ENCODE results near the gene GALNT10. TPM values are rescaled to one million over a fixed set of nuclear protein-coding genes. Genes with fewer than 3 reads are reported as not detected.

Gene GALNT10
- total RNA-seq, 1 experiment from 2014 or later = 27.8 TPM

DNA sequence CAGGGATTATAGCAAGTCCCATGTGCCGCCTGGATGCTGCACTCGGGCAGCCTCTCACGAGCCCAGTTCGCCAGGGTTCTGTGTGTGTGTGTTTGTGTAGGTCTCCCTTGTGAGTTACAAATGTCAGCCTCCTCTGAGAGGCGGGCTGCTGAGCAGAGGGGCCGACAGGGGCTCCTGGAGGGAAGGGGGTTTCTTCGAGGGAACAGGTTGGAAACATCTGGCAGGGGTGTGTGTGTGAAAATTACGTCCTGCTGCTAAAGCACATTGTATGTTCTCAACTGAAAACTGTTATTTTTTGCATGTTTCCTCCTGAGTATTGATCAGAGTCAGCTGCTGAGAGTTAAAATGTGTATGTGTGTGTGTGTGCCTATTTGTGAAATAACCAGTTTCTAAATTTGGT lies 9.7 kb downstream of the GALNT10 start:
- Histone ChIP-seq H3K27me3 (ENCODE audit: insufficient read depth, low read length) (no peaks in the 10 kb centered on the region), H3K9me3 (ENCODE audit: control insufficient read depth in 1 of 2, insufficient read depth in 1 of 2, low read depth in 1 of 2, low read length in 2 of 2) (no peaks in the 10 kb centered on the region), H3K79me2 (ENCODE audit: insufficient read depth, low read length) (no peaks in the 10 kb centered on the region), H2AFZ (ENCODE audit: low read depth, low read length, poor library complexity, severe bottlenecking) (no peak overlapping the region), H3K4me2 (ENCODE audit: low read length) (no peak overlapping the region), H3K36me3 (ENCODE audit: control insufficient read depth in 1 of 2, insufficient read depth in 2 of 2, low read length in 2 of 2) (no peaks in the 10 kb centered on the region), H3K9ac (ENCODE audit: low read length) (no peak overlapping the region), H3K27ac (ENCODE audit: low read depth, low read length) (no peak overlapping the region), H3K4me3 (replicated peaks in 1 of 2; ENCODE audit: low read depth in 1 of 2, low read length in 2 of 2) (no peak overlapping the region), H3K4me1 (ENCODE audit: control insufficient read depth in 1 of 2, insufficient read depth in 2 of 2, low read length in 2 of 2) (peaks cover 0 to 5% of the 10 kb centered on the region in 2 experiments; a peak in 1 of 4 replicates), H3K9me2 (ENCODE audit: insufficient read depth) (no peaks in the 10 kb centered on the region), H4K20me1 (ENCODE audit: insufficient read depth) (no peaks in the 10 kb centered on the region)
- intact Hi-C loops (cut with micrococcal nuclease) = no loop called here
- DNase-seq (ENCODE audit: low read depth, low spot score) (no peak), ATAC-seq (no peak)
- ChIA-PET POLR2A (no interaction called here), RAD21 (ENCODE audit: low non-redundant PET in 1 of 2, low total read pairs in 2 of 2, uncharacterized antibody in 2 of 2, unreplicated experiment in 2 of 2) (no interaction called here), CTCF (no interaction called here)
- TF ChIP-seq, protein P1, sequence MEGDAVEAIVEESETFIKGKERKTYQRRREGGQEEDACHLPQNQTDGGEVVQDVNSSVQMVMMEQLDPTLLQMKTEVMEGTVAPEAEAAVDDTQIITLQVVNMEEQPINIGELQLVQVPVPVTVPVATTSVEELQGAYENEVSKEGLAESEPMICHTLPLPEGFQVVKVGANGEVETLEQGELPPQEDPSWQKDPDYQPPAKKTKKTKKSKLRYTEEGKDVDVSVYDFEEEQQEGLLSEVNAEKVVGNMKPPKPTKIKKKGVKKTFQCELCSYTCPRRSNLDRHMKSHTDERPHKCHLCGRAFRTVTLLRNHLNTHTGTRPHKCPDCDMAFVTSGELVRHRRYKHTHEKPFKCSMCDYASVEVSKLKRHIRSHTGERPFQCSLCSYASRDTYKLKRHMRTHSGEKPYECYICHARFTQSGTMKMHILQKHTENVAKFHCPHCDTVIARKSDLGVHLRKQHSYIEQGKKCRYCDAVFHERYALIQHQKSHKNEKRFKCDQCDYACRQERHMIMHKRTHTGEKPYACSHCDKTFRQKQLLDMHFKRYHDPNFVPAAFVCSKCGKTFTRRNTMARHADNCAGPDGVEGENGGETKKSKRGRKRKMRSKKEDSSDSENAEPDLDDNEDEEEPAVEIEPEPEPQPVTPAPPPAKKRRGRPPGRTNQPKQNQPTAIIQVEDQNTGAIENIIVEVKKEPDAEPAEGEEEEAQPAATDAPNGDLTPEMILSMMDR (IDR thresholded peaks at IDR 0.05 in 2 of 3, conservative IDR thresholded peaks at IDR 0.05 in 1 of 3; ENCODE audit: borderline replicate concordance in 1 of 3, insufficient read depth in 1 of 3, low read depth in 2 of 3, low read length in 2 of 3) = no peak
- no peak for TF ChIP-seq ZNF274 (IDR thresholded peaks at IDR 0.05; ENCODE audit: low read depth, low read length)
- no peak for TF ChIP-seq ELF1 (IDR thresholded peaks at IDR 0.05; ENCODE audit: borderline replicate concordance, low read depth)
- no peak for TF ChIP-seq CEBPB (IDR thresholded peaks at IDR 0.05; ENCODE audit: low read depth)
- BruUV-seq (replicated peaks) = no TSS peak

DNA sequence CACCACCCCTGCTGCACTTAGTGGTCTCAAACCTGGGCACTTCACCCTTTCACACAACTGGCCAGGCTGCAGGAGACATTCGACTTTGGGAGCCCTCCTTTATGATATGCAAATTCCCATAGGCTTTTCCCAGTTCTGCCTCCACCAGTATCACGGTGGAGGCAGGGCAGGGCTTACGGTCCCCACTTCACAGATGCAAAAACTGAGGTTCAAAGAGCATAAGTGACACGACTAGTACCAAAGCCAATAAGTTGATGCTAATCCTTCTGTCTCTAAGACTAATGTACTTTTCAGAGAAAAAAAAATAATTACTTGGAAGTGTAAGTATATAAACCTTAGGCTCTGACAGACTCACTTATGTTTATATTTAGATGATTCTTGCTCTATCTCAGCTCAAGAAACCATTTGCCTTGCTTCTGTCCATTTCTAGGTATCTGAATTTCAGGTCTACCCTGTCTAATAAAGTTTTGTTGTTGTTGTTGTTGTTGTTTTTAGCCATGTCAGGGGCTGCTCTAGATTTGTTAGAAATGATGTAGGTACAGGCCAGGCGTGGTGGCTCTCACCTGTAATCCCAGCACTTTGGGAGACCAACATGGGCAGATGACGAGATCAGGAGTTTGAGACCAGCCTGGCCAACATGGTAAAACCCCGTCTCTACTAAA lies 10.7 kb downstream of the GALNT10 start:
- Histone ChIP-seq H3K9me2 (ENCODE audit: insufficient read depth) (no peaks in the 10 kb centered on the region), H3K79me2 (ENCODE audit: insufficient read depth, low read length) (no peaks in the 10 kb centered on the region), H3K4me3 (replicated peaks in 1 of 2; ENCODE audit: low read depth in 1 of 2, low read length in 2 of 2) (no peak overlapping the region), H3K4me2 (ENCODE audit: low read length) (no peak overlapping the region), H3K9me3 (ENCODE audit: control insufficient read depth in 1 of 2, insufficient read depth in 1 of 2, low read depth in 1 of 2, low read length in 2 of 2) (no peaks in the 10 kb centered on the region), H3K27ac (ENCODE audit: low read depth, low read length) (no peak overlapping the region), H3K4me1 (ENCODE audit: control insufficient read depth in 1 of 2, insufficient read depth in 2 of 2, low read length in 2 of 2) (peaks cover 0 to 5% of the 10 kb centered on the region in 2 experiments; a peak in 1 of 4 replicates), H2AFZ (ENCODE audit: low read depth, low read length, poor library complexity, severe bottlenecking) (no peak overlapping the region), H3K36me3 (ENCODE audit: control insufficient read depth in 1 of 2, insufficient read depth in 2 of 2, low read length in 2 of 2) (no peaks in the 10 kb centered on the region), H3K27me3 (ENCODE audit: insufficient read depth, low read length) (no peaks in the 10 kb centered on the region), H3K9ac (ENCODE audit: low read length) (no peak overlapping the region), H4K20me1 (ENCODE audit: insufficient read depth) (no peaks in the 10 kb centered on the region)
- DNase-seq (ENCODE audit: low read depth, low spot score) (no peak), ATAC-seq (no peak)
- POLR2A ChIA-PET = no interaction called here
- RAD21 ChIA-PET (ENCODE audit: low non-redundant PET in 1 of 2, low total read pairs in 2 of 2, uncharacterized antibody in 2 of 2, unreplicated experiment in 2 of 2) = no interaction called here
- intact Hi-C loops (cut with micrococcal nuclease) = no loop called here
- BruUV-seq (replicated peaks) = no TSS peak
- CTCF ChIA-PET = no interaction called here
- no peak for TF ChIP-seq ZNF274 (IDR thresholded peaks at IDR 0.05; ENCODE audit: low read depth, low read length)
- no peak for TF ChIP-seq POLR2A (IDR thresholded peaks at IDR 0.05; ENCODE audit: borderline replicate concordance, extremely low read depth, insufficient read depth, insufficient read length)
- no peak for TF ChIP-seq YY1 (IDR thresholded peaks at IDR 0.05; ENCODE audit: extremely low read depth, insufficient replicate concordance, low read depth, low read length)
- no peak for TF ChIP-seq ELF1 (IDR thresholded peaks at IDR 0.05; ENCODE audit: borderline replicate concordance, low read depth)
- TF ChIP-seq EZH2 (IDR thresholded peaks at IDR 0.05) = no peak
- TF ChIP-seq ZFX (IDR thresholded peaks at IDR 0.05) = no peak
- no peak for TF ChIP-seq SP1 (IDR thresholded peaks at IDR 0.05; ENCODE audit: low read depth)
- TF ChIP-seq, protein P2, sequence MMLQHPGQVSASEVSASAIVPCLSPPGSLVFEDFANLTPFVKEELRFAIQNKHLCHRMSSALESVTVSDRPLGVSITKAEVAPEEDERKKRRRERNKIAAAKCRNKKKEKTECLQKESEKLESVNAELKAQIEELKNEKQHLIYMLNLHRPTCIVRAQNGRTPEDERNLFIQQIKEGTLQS (IDR thresholded peaks at IDR 0.05) = no peak

Data from HCT116 (cell line).